ENCODE measurements around the gene POFUT2. TPM values are rescaled to one million over a fixed set of nuclear protein-coding genes. Genes with fewer than 3 reads are reported as not detected.

POFUT2 gene
- total RNA-seq, 1 donor = 35.8 TPM

DNA sequence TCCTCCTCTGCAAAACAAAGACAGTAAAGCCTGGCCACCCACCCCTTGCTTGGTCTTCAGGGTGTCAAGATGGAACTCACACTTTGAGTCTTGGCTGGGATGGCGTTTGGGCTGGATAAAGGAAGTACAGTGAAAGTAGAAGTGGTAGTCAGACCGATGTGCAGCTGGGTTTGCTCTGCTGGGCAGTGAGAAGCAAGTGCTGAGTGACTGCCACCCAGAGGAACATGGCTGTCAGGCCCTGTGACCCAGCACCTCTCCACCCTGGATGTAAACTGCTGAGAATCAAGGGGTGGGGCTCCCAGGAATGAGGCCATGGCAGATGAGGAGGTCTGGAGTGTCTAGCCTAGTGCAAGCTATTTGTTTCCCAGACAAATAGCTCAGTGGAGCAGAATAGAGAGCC lies 51.2 kb downstream of the POFUT2 start:
- Histone ChIP-seq H3K9me3 (ENCODE audit: low read depth, low read length) (no peaks in the 10 kb centered on the region), H3K79me2 (ENCODE audit: insufficient read depth, low read length) (no peaks in the 10 kb centered on the region), H3K27ac (ENCODE audit: low read depth, low read length) (no peak overlapping the region), H3K4me2 (ENCODE audit: insufficient read depth, low read length) (no peak overlapping the region), H3K4me3 (ENCODE audit: insufficient read depth, low read length) (no peak overlapping the region), H3K36me3 (ENCODE audit: insufficient read depth, low read length) (no peaks in the 10 kb centered on the region), H3K27me3 (ENCODE audit: insufficient read depth, low read length) (peaks cover 66% of the 10 kb centered on the region), H2AFZ (ENCODE audit: low read length) (no peak overlapping the region), H3K4me1 (ENCODE audit: insufficient read depth, low read length) (no peaks in the 10 kb centered on the region), H4K20me1 (ENCODE audit: insufficient read depth, low read length) (no peaks in the 10 kb centered on the region)
- peak; percentile 5 for DNase-seq (ENCODE audit: insufficient read length, low spot score, missing footprints)
- TF ChIP-seq CTCF (IDR thresholded peaks at IDR 0.05; ENCODE audit: extremely low read depth, low read depth, low read length) = no peak

GRCh38 chr21:45235488-45235887 lies 52.2 kb downstream of the POFUT2 start:
- no peaks in the 10 kb centered on the region for H3K36me3 ChIP-seq (ENCODE audit: insufficient read depth, low read length)
- no peak overlapping the region for H3K27ac ChIP-seq (ENCODE audit: low read depth, low read length)
- H3K79me2 ChIP-seq (ENCODE audit: insufficient read depth, low read length) = no peaks in the 10 kb centered on the region
- no peak overlapping the region for H3K4me2 ChIP-seq (ENCODE audit: insufficient read depth, low read length)
- H3K9me3 ChIP-seq (ENCODE audit: low read depth, low read length) = no peaks in the 10 kb centered on the region
- no peak overlapping the region for H2AFZ ChIP-seq (ENCODE audit: low read length)
- no peak overlapping the region for H3K4me3 ChIP-seq (ENCODE audit: insufficient read depth, low read length)
- no peak for TF ChIP-seq CTCF (IDR thresholded peaks at IDR 0.05; ENCODE audit: extremely low read depth, low read depth, low read length)
- peaks cover 68% of the 10 kb centered on the region for H3K27me3 ChIP-seq (ENCODE audit: insufficient read depth, low read length)
- no peak for DNase-seq (ENCODE audit: insufficient read length, low spot score, missing footprints)
- H4K20me1 ChIP-seq (ENCODE audit: insufficient read depth, low read length) = no peaks in the 10 kb centered on the region
- no peaks in the 10 kb centered on the region for H3K4me1 ChIP-seq (ENCODE audit: insufficient read depth, low read length)

GRCh38 chr21:45234965-45235364 lies 52.7 kb downstream of the POFUT2 start:
- no peak overlapping the region for H3K4me2 ChIP-seq (ENCODE audit: insufficient read depth, low read length)
- no peaks in the 10 kb centered on the region for H3K36me3 ChIP-seq (ENCODE audit: insufficient read depth, low read length)
- H3K27me3 ChIP-seq (ENCODE audit: insufficient read depth, low read length) = peaks cover 73% of the 10 kb centered on the region
- H3K4me1 ChIP-seq (ENCODE audit: insufficient read depth, low read length) = no peaks in the 10 kb centered on the region
- no peak overlapping the region for H2AFZ ChIP-seq (ENCODE audit: low read length)
- H3K9me3 ChIP-seq (ENCODE audit: low read depth, low read length) = no peaks in the 10 kb centered on the region
- H4K20me1 ChIP-seq (ENCODE audit: insufficient read depth, low read length) = no peaks in the 10 kb centered on the region
- no peak overlapping the region for H3K27ac ChIP-seq (ENCODE audit: low read depth, low read length)
- H3K4me3 ChIP-seq (ENCODE audit: insufficient read depth, low read length) = no peak overlapping the region
- peak; percentile 10 for DNase-seq (ENCODE audit: insufficient read length, low spot score, missing footprints)
- no peaks in the 10 kb centered on the region for H3K79me2 ChIP-seq (ENCODE audit: insufficient read depth, low read length)
- TF ChIP-seq CTCF (IDR thresholded peaks at IDR 0.05; ENCODE audit: extremely low read depth, low read depth, low read length) = no peak

GRCh38 chr21:45234127-45234526 lies 53.6 kb downstream of the POFUT2 start:
- no peaks in the 10 kb centered on the region for H3K9me3 ChIP-seq (ENCODE audit: low read depth, low read length)
- no peak overlapping the region for H2AFZ ChIP-seq (ENCODE audit: low read length)
- H3K4me1 ChIP-seq (ENCODE audit: insufficient read depth, low read length) = no peaks in the 10 kb centered on the region
- H3K27ac ChIP-seq (ENCODE audit: low read depth, low read length) = no peak overlapping the region
- H3K27me3 ChIP-seq (ENCODE audit: insufficient read depth, low read length) = peaks cover 73% of the 10 kb centered on the region
- no peak for DNase-seq (ENCODE audit: insufficient read length, low spot score, missing footprints)
- no peaks in the 10 kb centered on the region for H4K20me1 ChIP-seq (ENCODE audit: insufficient read depth, low read length)
- no peaks in the 10 kb centered on the region for H3K36me3 ChIP-seq (ENCODE audit: insufficient read depth, low read length)
- TF ChIP-seq CTCF (IDR thresholded peaks at IDR 0.05; ENCODE audit: extremely low read depth, low read depth, low read length) = no peak
- H3K4me3 ChIP-seq (ENCODE audit: insufficient read depth, low read length) = peak overlapping the region; percentile 33
- no peak overlapping the region for H3K4me2 ChIP-seq (ENCODE audit: insufficient read depth, low read length)
- H3K79me2 ChIP-seq (ENCODE audit: insufficient read depth, low read length) = no peaks in the 10 kb centered on the region

Measured in osteoblast (primary cell).